ENCODE measurements around the gene HMCN1.

DNA sequence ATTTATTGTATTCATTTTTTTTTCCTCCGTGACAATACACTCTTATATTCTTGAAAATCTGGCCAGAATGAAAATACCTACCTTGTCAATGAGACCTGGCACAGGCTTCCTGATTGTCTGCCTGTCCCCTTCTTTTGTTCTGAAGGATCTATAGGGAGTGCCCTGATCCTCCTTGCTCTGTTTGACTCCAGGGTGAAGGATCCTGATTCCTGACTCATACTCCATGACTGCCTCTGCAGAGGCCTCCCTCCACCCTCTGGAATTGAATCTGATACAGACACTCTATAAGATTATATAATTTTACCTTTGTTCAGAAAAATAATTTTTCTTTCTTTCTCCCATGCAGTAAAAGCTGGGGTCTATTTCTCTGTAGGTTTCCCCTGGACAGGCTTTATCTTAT is 116.2 kb downstream of the HMCN1 start:
- TF ChIP-seq FOXK2 (IDR thresholded peaks at IDR 0.05): no peak
- no peak for TF ChIP-seq CTBP1 (IDR thresholded peaks at IDR 0.05; ENCODE audit: borderline replicate concordance)
- TF ChIP-seq ELF4 (IDR thresholded peaks at IDR 0.05): no peak
- TF ChIP-seq SP1 (IDR thresholded peaks at IDR 0.05): no peak
- no peak for TF ChIP-seq FOXA1 (IDR thresholded peaks at IDR 0.05)
- no peak for TF ChIP-seq ARNT (IDR thresholded peaks at IDR 0.05)
- no peak for TF ChIP-seq TARDBP (IDR thresholded peaks at IDR 0.05)
- TF ChIP-seq LEF1 (IDR thresholded peaks at IDR 0.05; ENCODE audit: borderline replicate concordance): no peak
- TF ChIP-seq, protein P1, sequence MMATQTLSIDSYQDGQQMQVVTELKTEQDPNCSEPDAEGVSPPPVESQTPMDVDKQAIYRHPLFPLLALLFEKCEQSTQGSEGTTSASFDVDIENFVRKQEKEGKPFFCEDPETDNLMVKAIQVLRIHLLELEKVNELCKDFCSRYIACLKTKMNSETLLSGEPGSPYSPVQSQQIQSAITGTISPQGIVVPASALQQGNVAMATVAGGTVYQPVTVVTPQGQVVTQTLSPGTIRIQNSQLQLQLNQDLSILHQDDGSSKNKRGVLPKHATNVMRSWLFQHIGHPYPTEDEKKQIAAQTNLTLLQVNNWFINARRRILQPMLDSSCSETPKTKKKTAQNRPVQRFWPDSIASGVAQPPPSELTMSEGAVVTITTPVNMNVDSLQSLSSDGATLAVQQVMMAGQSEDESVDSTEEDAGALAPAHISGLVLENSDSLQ (IDR thresholded peaks at IDR 0.05): no peak
- TF ChIP-seq L3MBTL2 (conservative IDR thresholded peaks at IDR 0.05): no peak
